Liver (tissue), 9 donors: ENCODE measurements around the gene LRRC49. TPM values are rescaled to one million over a fixed set of nuclear protein-coding genes. Genes with fewer than 3 reads are reported as not detected.

ENCODE experiments used
- DNase-seq: peaks from one replicate; pipeline ENCODE4 v3.0.0-alpha.2; 2017; ENCODE audit warnings: low spot score
- H3K27ac ChIP-seq, 2 donors: one replicate each; pipeline ENCODE4 v1.7.0; 2013; ENCODE audit warnings: inconsistent platforms in 2 of 2, low read length in 2 of 2, control low read depth in 1 of 2, low read depth in 1 of 2, mild to moderate bottlenecking in 1 of 2
- H3K27me3 ChIP-seq, 4 donors: one replicate each; pipeline versions ENCODE4 v1.6.1 to v1.7.0; 2013; ENCODE audit warnings: low read length in 3 of 4, inconsistent platforms in 1 of 4, mild to moderate bottlenecking in 1 of 4, moderate library complexity in 1 of 4; ENCODE audit not compliant: control insufficient read depth in 4 of 4, insufficient read depth in 4 of 4
- H3K36me3 ChIP-seq, 4 donors: one replicate each; pipeline versions ENCODE4 v1.6.1 to v1.7.0; 2013; ENCODE audit warnings: low read length in 3 of 4, mild to moderate bottlenecking in 3 of 4, low read depth in 1 of 4, moderate library complexity in 1 of 4; ENCODE audit not compliant: control insufficient read depth in 4 of 4, insufficient read depth in 3 of 4
- H3K4me1 ChIP-seq, 4 donors: one replicate each; pipeline versions ENCODE4 v1.6.1 to v1.7.0; 2013; ENCODE audit warnings: low read length in 3 of 4, mild to moderate bottlenecking in 3 of 4, moderate library complexity in 1 of 4; ENCODE audit not compliant: control insufficient read depth in 4 of 4, insufficient read depth in 4 of 4
- H3K4me3 ChIP-seq, 3 donors: one replicate each; pipeline versions ENCODE4 v1.6.1 to v1.7.0; 2013; ENCODE audit warnings: low read length in 3 of 3, control low read depth in 1 of 3, low read depth in 1 of 3, mild to moderate bottlenecking in 1 of 3
- H3K9ac ChIP-seq, 2 donors: one replicate each; pipeline ENCODE4 v1.7.0; 2013; ENCODE audit warnings: low read length in 2 of 2, mild to moderate bottlenecking in 2 of 2, moderate library complexity in 2 of 2, control low read depth in 1 of 2, low read depth in 1 of 2
- H3K9me3 ChIP-seq, 4 donors: one replicate each; pipeline versions ENCODE4 v1.6.1 to v1.7.0; 2013; ENCODE audit warnings: low read length in 3 of 4; ENCODE audit not compliant: control insufficient read depth in 4 of 4
- ATF3 ChIP-seq: IDR thresholded peaks from 2 replicates; pipeline ENCODE4 v1.6.1; 2016; ENCODE audit warnings: antibody characterized with exemption
- CTCF ChIP-seq: fragments of 150-350 bp; IDR thresholded peaks from 2 replicates; pipeline ENCODE4 v1.5.1; 2017; ENCODE audit warnings: improper control_type of control experiment, low read depth, low read length; ENCODE audit not compliant: missing input control
- EGR1 ChIP-seq, 2 donors: IDR thresholded peaks; 2 replicates each; pipeline ENCODE4 v1.6.1; 2016 to 2018; ENCODE audit warnings: antibody characterized with exemption in 2 of 2, low read depth in 2 of 2
- FOXA1 ChIP-seq: IDR thresholded peaks from 2 replicates; pipeline ENCODE4 v1.6.1; 2016; ENCODE audit warnings: antibody characterized with exemption
- FOXA2 ChIP-seq: IDR thresholded peaks from 2 replicates; pipeline ENCODE4 v1.6.1; 2016; ENCODE audit warnings: antibody characterized with exemption
- GABPA ChIP-seq, 2 donors: IDR thresholded peaks in 1 of 2; conservative IDR thresholded peaks in 1 of 2; 2 replicates each; pipeline ENCODE4 v1.6.1; 2016; ENCODE audit warnings: antibody characterized with exemption in 2 of 2, mild to moderate bottlenecking in 1 of 2, moderate library complexity in 1 of 2
- HNF4A ChIP-seq, 2 donors: conservative IDR thresholded peaks; 2 replicates each; pipeline ENCODE4 v1.6.1; 2016; ENCODE audit warnings: antibody characterized with exemption in 2 of 2, mild to moderate bottlenecking in 2 of 2
- HNF4G ChIP-seq: IDR thresholded peaks from 2 replicates; pipeline ENCODE4 v1.6.1; 2016; ENCODE audit warnings: antibody characterized with exemption
- JUND ChIP-seq, 2 donors: IDR thresholded peaks; 2 replicates each; pipeline ENCODE4 v1.6.1; 2016; ENCODE audit warnings: antibody characterized with exemption in 2 of 2
- MAX ChIP-seq: IDR thresholded peaks from 2 replicates; pipeline ENCODE4 v1.6.1; 2016; ENCODE audit warnings: antibody characterized with exemption
- NR2F2 ChIP-seq: IDR thresholded peaks from 2 replicates; pipeline ENCODE4 v1.6.1; 2016; ENCODE audit warnings: antibody characterized with exemption
- RAD21 ChIP-seq, 2 donors: IDR thresholded peaks; 2 replicates each; pipeline ENCODE4 v1.6.1; 2016; ENCODE audit warnings: antibody characterized with exemption in 2 of 2, mild to moderate bottlenecking in 2 of 2
- REST ChIP-seq: IDR thresholded peaks from 2 replicates; pipeline ENCODE4 v1.6.1; 2016; ENCODE audit warnings: antibody characterized with exemption, mild to moderate bottlenecking
- RXRA ChIP-seq, 2 donors: IDR thresholded peaks; 2 replicates each; pipeline ENCODE4 v1.6.1; 2017 to 2018; ENCODE audit warnings: antibody characterized with exemption in 2 of 2, mild to moderate bottlenecking in 1 of 2
- SP1 ChIP-seq: IDR thresholded peaks from 2 replicates; pipeline ENCODE4 v1.6.1; 2018; ENCODE audit warnings: antibody characterized with exemption, mild to moderate bottlenecking
- TAF1 ChIP-seq: conservative IDR thresholded peaks from 2 replicates; pipeline ENCODE4 v1.6.1; 2016; ENCODE audit warnings: antibody characterized with exemption, mild to moderate bottlenecking
- YY1 ChIP-seq: IDR thresholded peaks from 2 replicates; pipeline ENCODE4 v1.6.1; 2016; ENCODE audit warnings: antibody characterized with exemption, mild to moderate bottlenecking
- ZBTB33 ChIP-seq: IDR thresholded peaks from 2 replicates; pipeline ENCODE4 v1.6.1; 2016; ENCODE audit warnings: antibody characterized with exemption
- WGBS: extraction: QIAGEN DNeasy Blood & Tissue Kit; methylation state at CpG from one replicate; pipeline ENCODE4 v1.1.7; 2013; 5-methylcytosine and 5-hydroxymethylcytosine counted together
- polyA plus RNA-seq, 2 donors: library from polyadenylated mRNA; stranded (reverse) in 1 of 2; unstranded in 1 of 2; fragments of 200-250 nt in 1 of 2; fragments of >200 nt in 1 of 2; fragmentation: Nextera tagmentation in 1 of 2; extraction: Ambion mirVana in 1 of 2; gene quantifications; one replicate each; pipeline versions ENCODE4 v1.2.1 to v1.2.3, GENCODE V29; 2013 to 2015
- total RNA-seq, 2 donors: library from RNA; depleted of rRNA; stranded (reverse); fragments of >200 nt; gene quantifications; one replicate each; pipeline ENCODE4 v1.2.3, GENCODE V29; 2014
- donor health status: healthy.
- donor health status: healthy.
- donor health status: healthy.
- donor health status: healthy.
- donor health status: healthy.

Gene LRRC49
- total and polyA plus RNA-seq, 4 donors: 0.20 to 1.1 (median 0.31) TPM

GRCh38 chr15:70855764-70856163 lies 36.9 kb upstream of the LRRC49 start:
- no peak overlapping the region for H3K9ac ChIP-seq
- no peaks in the 10 kb centered on the region for H3K36me3 ChIP-seq
- no peak for TF ChIP-seq HNF4G
- H3K27me3 ChIP-seq: no peaks in the 10 kb centered on the region
- no peaks in the 10 kb centered on the region for H3K9me3 ChIP-seq
- H3K4me3 ChIP-seq: no peak overlapping the region
- DNase-seq: no peak
- peaks cover 3 to 10% (median 6%) of the 10 kb centered on the region in 4 donors for H3K4me1 ChIP-seq
- no peak overlapping the region for H3K27ac ChIP-seq
- WGBS: 83% methylated on average over 2 of the region's 2 CpGs

- 78% methylated on average over 7 of the region's 7 CpGs for WGBS
- no peak for DNase-seq
- Histone ChIP-seq H3K4me3 (no peak overlapping the region), H3K27me3 (no peaks in the 10 kb centered on the region), H3K27ac (peak overlapping the region in 1 of 2 donors; percentile 38), H3K4me1 (peaks cover 3 to 10% (median 6%) of the 10 kb centered on the region in 4 donors), H3K9ac (no peak overlapping the region), H3K9me3 (no peaks in the 10 kb centered on the region), H3K36me3 (no peaks in the 10 kb centered on the region)
- no peak for TF ChIP-seq HNF4A (conservative IDR thresholded peaks at IDR 0.05)
These were observed 36.3 kb upstream of the LRRC49 start for GRCh38 chr15:70856177-70856883.

- WGBS: 65% methylated on average over 5 of the region's 5 CpGs
- no peaks in the 10 kb centered on the region for H3K36me3 ChIP-seq
- no peaks in the 10 kb centered on the region for H3K9me3 ChIP-seq
- TF ChIP-seq NR2F2: peak; percentile 78
- peak; percentile 31 to 39 for TF ChIP-seq RAD21 (IDR thresholded peaks at IDR 0.05)
- TF ChIP-seq FOXA2: no peak
- no peak for TF ChIP-seq GABPA (IDR thresholded peaks at IDR 0.05 in 1 of 2, conservative IDR thresholded peaks at IDR 0.05 in 1 of 2)
- TF ChIP-seq SP1: peak; percentile 51
- no peak for TF ChIP-seq MAX
- TF ChIP-seq HNF4A (conservative IDR thresholded peaks at IDR 0.05): peak; percentile 31 to 36
- peak; percentile 2 for TF ChIP-seq CTCF
- peak in 1 of 2 donors; percentile 69 for TF ChIP-seq RXRA (IDR thresholded peaks at IDR 0.05)
- TF ChIP-seq EGR1 (IDR thresholded peaks at IDR 0.05; ENCODE audit: low read depth in 2 of 2): no peak
- no peak for TF ChIP-seq FOXA1
- TF ChIP-seq REST: peak; percentile 55
- peak; percentile 95 for TF ChIP-seq ATF3
- TF ChIP-seq JUND (IDR thresholded peaks at IDR 0.05): peak; percentile 70 to 92
- no peak for TF ChIP-seq YY1
- no peak for TF ChIP-seq ZBTB33
- TF ChIP-seq TAF1: no peak
- no peak for TF ChIP-seq HNF4G
- H3K27ac ChIP-seq: peak overlapping the region in 1 of 2 donors; percentile 38
- H3K4me1 ChIP-seq: peaks cover 3 to 10% (median 6%) of the 10 kb centered on the region in 4 donors
- no peak for DNase-seq
- no peaks in the 10 kb centered on the region for H3K27me3 ChIP-seq
- H3K9ac ChIP-seq: no peak overlapping the region
- no peak overlapping the region for H3K4me3 ChIP-seq
These were observed 35.6 kb upstream of the LRRC49 start for GRCh38 chr15:70856884-70857561.
